GM10266 (cell line): ENCODE data around the gene PTPRN2.

ENCODE experiments used
- DNase-seq: peaks from one replicate; pipeline ENCODE4 v3.0.0; 2012; ENCODE audit errors: extremely low spot score
- CTCF ChIP-seq: IDR thresholded peaks from 2 replicates; pipeline ENCODE4 v1.5.1; 2012; ENCODE audit warnings: mild to moderate bottlenecking, low read depth; ENCODE audit not compliant: control insufficient read depth, insufficient read depth; ENCODE audit errors: missing control alignments

PTPRN2 gene

GRCh38 chr7:157818701-157819454 is 768.7 kb downstream of the PTPRN2 start:
- no peak for DNase-seq
- no peak for TF ChIP-seq CTCF

- TF ChIP-seq CTCF = no peak
- no peak for DNase-seq
These were observed 769.5 kb downstream of the PTPRN2 start for GRCh38 chr7:157817944-157818700.

- TF ChIP-seq CTCF = no peak
- DNase-seq = no peak
These were observed 770.2 kb downstream of the PTPRN2 start for GRCh38 chr7:157817433-157817832.

GRCh38 chr7:157816526-157817250 is 770.9 kb downstream of the PTPRN2 start:
- no peak for TF ChIP-seq CTCF
- no peak for DNase-seq

GRCh38 chr7:157816086-157816485 is 771.5 kb downstream of the PTPRN2 start:
- no peak for TF ChIP-seq CTCF
- DNase-seq = no peak

- no peak for DNase-seq
- no peak for TF ChIP-seq CTCF
These were observed 772.0 kb downstream of the PTPRN2 start for GRCh38 chr7:157815706-157816022.

- no peak for DNase-seq
- no peak for TF ChIP-seq CTCF
These were observed 772.5 kb downstream of the PTPRN2 start for GRCh38 chr7:157814931-157815705.
